ENCODE results near the gene OGFOD1.

GRCh38 chr16:56448005-56448404 lies 3.3 kb upstream of the OGFOD1 start:
- TF ChIP-seq CTCF (IDR thresholded peaks at IDR 0.05 in 8 of 11, conservative IDR thresholded peaks at IDR 0.05 in 3 of 11) (no peak), POLR2A (IDR thresholded peaks at IDR 0.05) (no peak)

Data from spleen (tissue), 7 donors.